ENCODE results near the gene ADAMTS15. TPM values are rescaled to one million over a fixed set of nuclear protein-coding genes. Genes with fewer than 3 reads are reported as not detected.

ADAMTS15 gene
- total RNA-seq, 1 donor, result 4.3 TPM

- Histone ChIP-seq H3K9me3 (ENCODE audit: low read depth, low read length) (no peaks in the 10 kb centered on the region), H3K27ac (ENCODE audit: low read depth, low read length) (no peak overlapping the region), H3K4me3 (ENCODE audit: insufficient read depth, low read length) (no peak overlapping the region), H3K36me3 (ENCODE audit: insufficient read depth, low read length) (no peaks in the 10 kb centered on the region), H3K79me2 (ENCODE audit: insufficient read depth, low read length) (no peaks in the 10 kb centered on the region), H4K20me1 (ENCODE audit: insufficient read depth, low read length) (no peaks in the 10 kb centered on the region), H3K4me2 (ENCODE audit: insufficient read depth, low read length) (no peak overlapping the region), H2AFZ (ENCODE audit: low read length) (no peak overlapping the region), H3K27me3 (ENCODE audit: insufficient read depth, low read length) (no peaks in the 10 kb centered on the region), H3K4me1 (ENCODE audit: insufficient read depth, low read length) (peaks cover 6% of the 10 kb centered on the region)
- DNase-seq (ENCODE audit: insufficient read length, low spot score, missing footprints), result peak; percentile 53
- TF ChIP-seq CTCF (IDR thresholded peaks at IDR 0.05; ENCODE audit: extremely low read depth, low read depth, low read length), result no peak
Observed at GRCh38 chr11:130471731-130472433, 23.4 kb downstream of the ADAMTS15 start.

GRCh38 chr11:130472434-130472961 is 24.1 kb downstream of the ADAMTS15 start:
- Histone ChIP-seq H3K4me3 (ENCODE audit: insufficient read depth, low read length) (no peak overlapping the region), H3K36me3 (ENCODE audit: insufficient read depth, low read length) (no peaks in the 10 kb centered on the region), H2AFZ (ENCODE audit: low read length) (no peak overlapping the region), H3K79me2 (ENCODE audit: insufficient read depth, low read length) (no peaks in the 10 kb centered on the region), H4K20me1 (ENCODE audit: insufficient read depth, low read length) (no peaks in the 10 kb centered on the region), H3K4me1 (ENCODE audit: insufficient read depth, low read length) (peaks cover 10% of the 10 kb centered on the region), H3K9me3 (ENCODE audit: low read depth, low read length) (no peaks in the 10 kb centered on the region), H3K27me3 (ENCODE audit: insufficient read depth, low read length) (no peaks in the 10 kb centered on the region), H3K27ac (ENCODE audit: low read depth, low read length) (no peak overlapping the region), H3K4me2 (ENCODE audit: insufficient read depth, low read length) (no peak overlapping the region)
- no peak for TF ChIP-seq CTCF (IDR thresholded peaks at IDR 0.05; ENCODE audit: extremely low read depth, low read depth, low read length)
- DNase-seq (ENCODE audit: insufficient read length, low spot score, missing footprints), result peak; percentile 27

- no peak for TF ChIP-seq CTCF (IDR thresholded peaks at IDR 0.05; ENCODE audit: extremely low read depth, low read depth, low read length)
- H3K4me1 ChIP-seq (ENCODE audit: insufficient read depth, low read length), result peaks cover 17% of the 10 kb centered on the region
- H3K36me3 ChIP-seq (ENCODE audit: insufficient read depth, low read length), result no peaks in the 10 kb centered on the region
- no peak overlapping the region for H3K4me3 ChIP-seq (ENCODE audit: insufficient read depth, low read length)
- H3K27me3 ChIP-seq (ENCODE audit: insufficient read depth, low read length), result no peaks in the 10 kb centered on the region
- no peak overlapping the region for H3K27ac ChIP-seq (ENCODE audit: low read depth, low read length)
- DNase-seq (ENCODE audit: insufficient read length, low spot score, missing footprints), result peak; percentile 50
- H3K4me2 ChIP-seq (ENCODE audit: insufficient read depth, low read length), result no peak overlapping the region
- no peak overlapping the region for H2AFZ ChIP-seq (ENCODE audit: low read length)
- no peaks in the 10 kb centered on the region for H3K9me3 ChIP-seq (ENCODE audit: low read depth, low read length)
- H4K20me1 ChIP-seq (ENCODE audit: insufficient read depth, low read length), result no peaks in the 10 kb centered on the region
- no peaks in the 10 kb centered on the region for H3K79me2 ChIP-seq (ENCODE audit: insufficient read depth, low read length)
Observed at GRCh38 chr11:130473056-130473794, 24.8 kb downstream of the ADAMTS15 start.

GRCh38 chr11:130473795-130474377 is 25.4 kb downstream of the ADAMTS15 start:
- Histone ChIP-seq H3K79me2 (ENCODE audit: insufficient read depth, low read length) (no peaks in the 10 kb centered on the region), H3K36me3 (ENCODE audit: insufficient read depth, low read length) (no peaks in the 10 kb centered on the region)
- no peak for TF ChIP-seq CTCF (IDR thresholded peaks at IDR 0.05; ENCODE audit: extremely low read depth, low read depth, low read length)

More at GRCh38 chr11:130473795-130474377, 25.4 kb downstream of the ADAMTS15 start:
- Histone ChIP-seq H3K27me3 (ENCODE audit: insufficient read depth, low read length) (no peaks in the 10 kb centered on the region), H3K9me3 (ENCODE audit: low read depth, low read length) (no peaks in the 10 kb centered on the region), H2AFZ (ENCODE audit: low read length) (no peak overlapping the region), H3K27ac (ENCODE audit: low read depth, low read length) (no peak overlapping the region), H3K4me3 (ENCODE audit: insufficient read depth, low read length) (no peak overlapping the region), H3K4me2 (ENCODE audit: insufficient read depth, low read length) (no peak overlapping the region), H4K20me1 (ENCODE audit: insufficient read depth, low read length) (no peaks in the 10 kb centered on the region), H3K4me1 (ENCODE audit: insufficient read depth, low read length) (peaks cover 23% of the 10 kb centered on the region)
- DNase-seq (ENCODE audit: insufficient read length, low spot score, missing footprints), result peak; percentile 50

Data from osteoblast (primary cell).